ENCODE data around the gene GLYAT.

GLYAT gene

GRCh38 chr11:58768137-58768536, 36.4 kb upstream of the GLYAT start:
- Mint-ChIP-seq H3K4me1 (no peaks in the 10 kb centered on the region), H3K36me3 (ENCODE audit: insufficient read depth) (no peaks in the 10 kb centered on the region), H3K27ac (ENCODE audit: low read depth) (no peak overlapping the region), H3K9me3 (no peaks in the 10 kb centered on the region), H3K4me3 (no peak overlapping the region), H3K27me3 (peaks cover 69% of the 10 kb centered on the region)
- DNase-seq (ENCODE audit: low spot score in 2 of 2) (no peak), ATAC-seq (replicated peaks; ENCODE audit: extremely low read depth, poor library complexity, severe bottlenecking) (no peak)

- Mint-ChIP-seq H3K36me3 (ENCODE audit: insufficient read depth) (no peaks in the 10 kb centered on the region), H3K4me1 (no peaks in the 10 kb centered on the region)
These were observed 33.3 kb upstream of the GLYAT start for GRCh38 chr11:58765078-58765477.

GRCh38 chr11:58763120-58763490, 31.4 kb upstream of the GLYAT start:
- DNase-seq (ENCODE audit: low spot score in 2 of 2) (no peak), ATAC-seq (replicated peaks; ENCODE audit: extremely low read depth, poor library complexity, severe bottlenecking) (no peak)
- H3K4me3 Mint-ChIP-seq: no peak overlapping the region
- no peaks in the 10 kb centered on the region for H3K4me1 Mint-ChIP-seq
- no peaks in the 10 kb centered on the region for H3K36me3 Mint-ChIP-seq (ENCODE audit: insufficient read depth)
- no peak overlapping the region for H3K27ac Mint-ChIP-seq (ENCODE audit: low read depth)
- H3K9me3 Mint-ChIP-seq: no peaks in the 10 kb centered on the region
- peaks cover 44% of the 10 kb centered on the region for H3K27me3 Mint-ChIP-seq

More at GRCh38 chr11:58765078-58765477, 33.3 kb upstream of the GLYAT start:
- Mint-ChIP-seq H3K4me3 (no peak overlapping the region), H3K27ac (ENCODE audit: low read depth) (no peak overlapping the region), H3K27me3 (peaks cover 53% of the 10 kb centered on the region), H3K9me3 (no peaks in the 10 kb centered on the region)
- DNase-seq (ENCODE audit: low spot score in 2 of 2) (no peak), ATAC-seq (replicated peaks; ENCODE audit: extremely low read depth, poor library complexity, severe bottlenecking) (no peak)

- DNase-seq (ENCODE audit: low spot score in 2 of 2) (no peak), ATAC-seq (replicated peaks; ENCODE audit: extremely low read depth, poor library complexity, severe bottlenecking) (no peak)
- Mint-ChIP-seq H3K27ac (ENCODE audit: low read depth) (no peak overlapping the region), H3K27me3 (peaks cover 44% of the 10 kb centered on the region), H3K36me3 (ENCODE audit: insufficient read depth) (no peaks in the 10 kb centered on the region), H3K4me1 (no peaks in the 10 kb centered on the region), H3K4me3 (no peak overlapping the region), H3K9me3 (no peaks in the 10 kb centered on the region)
These were observed 30.8 kb upstream of the GLYAT start for GRCh38 chr11:58762284-58763119.

- DNase-seq (ENCODE audit: low spot score in 2 of 2): no peak
- Mint-ChIP-seq H3K27me3 (peaks cover 12% of the 10 kb centered on the region), H3K9me3 (no peaks in the 10 kb centered on the region), H3K36me3 (ENCODE audit: insufficient read depth) (peaks cover 2% of the 10 kb centered on the region), H3K27ac (ENCODE audit: low read depth) (no peak overlapping the region), H3K4me3 (no peak overlapping the region), H3K4me1 (no peaks in the 10 kb centered on the region)
- no peak for ATAC-seq (replicated peaks; ENCODE audit: extremely low read depth, poor library complexity, severe bottlenecking)
These were observed 25.7 kb upstream of the GLYAT start for GRCh38 chr11:58757439-58757838.

- Mint-ChIP-seq H3K9me3 (no peaks in the 10 kb centered on the region), H3K36me3 (ENCODE audit: insufficient read depth) (no peaks in the 10 kb centered on the region), H3K27ac (ENCODE audit: low read depth) (no peak overlapping the region), H3K4me3 (no peak overlapping the region), H3K4me1 (no peaks in the 10 kb centered on the region), H3K27me3 (peaks cover 38% of the 10 kb centered on the region)
- ATAC-seq (replicated peaks; ENCODE audit: extremely low read depth, poor library complexity, severe bottlenecking) (no peak), DNase-seq (ENCODE audit: low spot score in 2 of 2) (no peak)
These were observed 14.1 kb upstream of the GLYAT start for GRCh38 chr11:58745705-58746364.

GRCh38 chr11:58744988-58745704, 13.4 kb upstream of the GLYAT start:
- no peaks in the 10 kb centered on the region for H3K9me3 Mint-ChIP-seq
- H3K27ac Mint-ChIP-seq (ENCODE audit: low read depth): no peak overlapping the region
- no peak overlapping the region for H3K4me3 Mint-ChIP-seq
- DNase-seq (ENCODE audit: low spot score in 2 of 2) (no peak), ATAC-seq (replicated peaks; ENCODE audit: extremely low read depth, poor library complexity, severe bottlenecking) (no peak)
- H3K27me3 Mint-ChIP-seq: peaks cover 39% of the 10 kb centered on the region
- H3K4me1 Mint-ChIP-seq: no peaks in the 10 kb centered on the region
- no peaks in the 10 kb centered on the region for H3K36me3 Mint-ChIP-seq (ENCODE audit: insufficient read depth)

GRCh38 chr11:58742981-58743880, 11.5 kb upstream of the GLYAT start:
- no peak for ATAC-seq (replicated peaks; ENCODE audit: extremely low read depth, poor library complexity, severe bottlenecking)
- Mint-ChIP-seq H3K4me3 (no peak overlapping the region), H3K27ac (ENCODE audit: low read depth) (no peak overlapping the region), H3K27me3 (peaks cover 41% of the 10 kb centered on the region), H3K4me1 (no peaks in the 10 kb centered on the region), H3K9me3 (no peaks in the 10 kb centered on the region), H3K36me3 (ENCODE audit: insufficient read depth) (no peaks in the 10 kb centered on the region)
- no peak for DNase-seq (ENCODE audit: low spot score in 2 of 2)

GRCh38 chr11:58742140-58742539, 10.4 kb upstream of the GLYAT start:
- Mint-ChIP-seq H3K4me3 (no peak overlapping the region), H3K27me3 (peaks cover 36% of the 10 kb centered on the region), H3K27ac (ENCODE audit: low read depth) (no peak overlapping the region), H3K9me3 (no peaks in the 10 kb centered on the region), H3K36me3 (ENCODE audit: insufficient read depth) (no peaks in the 10 kb centered on the region), H3K4me1 (no peaks in the 10 kb centered on the region)
- no peak for DNase-seq (ENCODE audit: low spot score in 2 of 2)
- ATAC-seq (replicated peaks; ENCODE audit: extremely low read depth, poor library complexity, severe bottlenecking): no peak

- H3K27me3 Mint-ChIP-seq: peaks cover 35% of the 10 kb centered on the region
- no peak for DNase-seq (ENCODE audit: low spot score in 2 of 2)
- no peaks in the 10 kb centered on the region for H3K36me3 Mint-ChIP-seq (ENCODE audit: insufficient read depth)
- no peaks in the 10 kb centered on the region for H3K9me3 Mint-ChIP-seq
- ATAC-seq (replicated peaks; ENCODE audit: extremely low read depth, poor library complexity, severe bottlenecking): no peak
- H3K4me3 Mint-ChIP-seq: no peak overlapping the region
- H3K27ac Mint-ChIP-seq (ENCODE audit: low read depth): no peak overlapping the region
- H3K4me1 Mint-ChIP-seq: no peaks in the 10 kb centered on the region
These were observed 9.4 kb upstream of the GLYAT start for GRCh38 chr11:58741127-58741526.

GRCh38 chr11:58740447-58740846, 8.7 kb upstream of the GLYAT start:
- ATAC-seq (replicated peaks; ENCODE audit: extremely low read depth, poor library complexity, severe bottlenecking) (no peak), DNase-seq (ENCODE audit: low spot score in 2 of 2) (no peak)
- H3K9me3 Mint-ChIP-seq: no peaks in the 10 kb centered on the region
- no peak overlapping the region for H3K27ac Mint-ChIP-seq (ENCODE audit: low read depth)
- no peaks in the 10 kb centered on the region for H3K36me3 Mint-ChIP-seq (ENCODE audit: insufficient read depth)
- H3K4me1 Mint-ChIP-seq: no peaks in the 10 kb centered on the region
- H3K4me3 Mint-ChIP-seq: no peak overlapping the region
- H3K27me3 Mint-ChIP-seq: peaks cover 36% of the 10 kb centered on the region

Data from central memory CD8-positive, alpha-beta T cell (primary cell).